SK-N-SH treated with all-trans-retinoic acid at 6 μM for 48 hours (cell line): ENCODE data around the gene SYTL5.

Source experiments
- ARNTL ChIP-seq: fragments of 450-650 bp; formaldehyde crosslinking; IDR thresholded peaks from 2 replicates; pipeline ENCODE4 v1.5.0; 2020; ENCODE audit warnings: low read depth, mild to moderate bottlenecking, moderate library complexity, borderline replicate concordance
- CREB5 ChIP-seq: fragments of 250-450 bp; sonication (Bioruptor Pico); IDR thresholded peaks from 2 replicates; pipeline ENCODE4 v1.5.1; 2020; ENCODE audit warnings: low read depth, mild to moderate bottlenecking, moderate library complexity
- CSDC2 ChIP-seq: fragments of 250-450 bp; sonication (Bioruptor Pico); IDR thresholded peaks from 2 replicates; pipeline ENCODE4 v1.5.0; 2020; ENCODE audit warnings: mild to moderate bottlenecking, moderate library complexity
- ISL1 ChIP-seq: fragments of 250-450 bp; sonication (Bioruptor Pico); IDR thresholded peaks from 2 replicates; pipeline ENCODE4 v2.1.2; 2022; ENCODE audit warnings: mild to moderate bottlenecking, moderate library complexity
- OSR1 ChIP-seq: fragments of 250-450 bp; sonication (Bioruptor Pico); IDR thresholded peaks from 2 replicates; pipeline ENCODE4 v1.8.0; 2022; ENCODE audit warnings: moderate library complexity, mild to moderate bottlenecking, inconsistent platforms
- RARB ChIP-seq: fragments of 250-450 bp; sonication (Bioruptor Pico); IDR thresholded peaks from 2 replicates; pipeline ENCODE4 v1.8.0; 2021; ENCODE audit warnings: mild to moderate bottlenecking, moderate library complexity
- TCF4 ChIP-seq: fragments of 250-450 bp; sonication (Bioruptor Pico); IDR thresholded peaks from 2 replicates; pipeline ENCODE4 v1.8.0; 2021; ENCODE audit warnings: mild to moderate bottlenecking, moderate library complexity, borderline replicate concordance
- TOX ChIP-seq: fragments of 250-450 bp; sonication (Bioruptor Pico); IDR thresholded peaks from 2 replicates; pipeline ENCODE4 v1.8.0; 2021; ENCODE audit warnings: mild to moderate bottlenecking, moderate library complexity, borderline replicate concordance
- ZC3H10 ChIP-seq: fragments of 250-450 bp; sonication (Bioruptor Pico); IDR thresholded peaks from 2 replicates; pipeline ENCODE4 v1.5.1; 2021; ENCODE audit warnings: mild to moderate bottlenecking, moderate library complexity
- ZFP30 ChIP-seq: fragments of 450-650 bp; formaldehyde crosslinking; IDR thresholded peaks from 2 replicates; pipeline ENCODE4 v1.5.0; 2022; ENCODE audit warnings: mild to moderate bottlenecking, moderate library complexity
- ZNF565 ChIP-seq: fragments of 450-650 bp; formaldehyde crosslinking; conservative IDR thresholded peaks from 2 replicates; pipeline ENCODE4 v1.5.0; 2020; ENCODE audit warnings: low read depth, mild to moderate bottlenecking, moderate library complexity
- ZNF70 ChIP-seq: fragments of 450-650 bp; formaldehyde crosslinking; IDR thresholded peaks from 2 replicates; pipeline ENCODE4 v1.5.0; 2020; ENCODE audit warnings: mild to moderate bottlenecking, moderate library complexity
- TF ChIP-seq, protein P1 (sequence below): fragments of 250-450 bp; sonication (Bioruptor Pico); IDR thresholded peaks from 2 replicates; pipeline ENCODE4 v1.5.1; 2021; ENCODE audit warnings: mild to moderate bottlenecking, moderate library complexity
- TF ChIP-seq, protein P2 (sequence below): fragments of 250-450 bp; sonication (Bioruptor Pico); IDR thresholded peaks from 2 replicates; pipeline ENCODE4 v1.8.0; 2020; ENCODE audit warnings: mild to moderate bottlenecking, moderate library complexity, borderline replicate concordance

GRCh38 chrX:38163193-38163592 lies 156.8 kb downstream of the SYTL5 start:
- no peak for TF ChIP-seq CSDC2 (CRISPR knock-in tag)
- TF ChIP-seq, protein P1, sequence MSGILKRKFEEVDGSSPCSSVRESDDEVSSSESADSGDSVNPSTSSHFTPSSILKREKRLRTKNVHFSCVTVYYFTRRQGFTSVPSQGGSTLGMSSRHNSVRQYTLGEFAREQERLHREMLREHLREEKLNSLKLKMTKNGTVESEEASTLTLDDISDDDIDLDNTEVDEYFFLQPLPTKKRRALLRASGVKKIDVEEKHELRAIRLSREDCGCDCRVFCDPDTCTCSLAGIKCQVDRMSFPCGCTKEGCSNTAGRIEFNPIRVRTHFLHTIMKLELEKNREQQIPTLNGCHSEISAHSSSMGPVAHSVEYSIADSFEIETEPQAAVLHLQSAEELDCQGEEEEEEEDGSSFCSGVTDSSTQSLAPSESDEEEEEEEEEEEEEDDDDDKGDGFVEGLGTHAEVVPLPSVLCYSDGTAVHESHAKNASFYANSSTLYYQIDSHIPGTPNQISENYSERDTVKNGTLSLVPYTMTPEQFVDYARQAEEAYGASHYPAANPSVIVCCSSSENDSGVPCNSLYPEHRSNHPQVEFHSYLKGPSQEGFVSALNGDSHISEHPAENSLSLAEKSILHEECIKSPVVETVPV = no peak
- TF ChIP-seq ARNTL = no peak
- TF ChIP-seq ZNF70 (CRISPR knock-in tag) = no peak
- TF ChIP-seq ISL1 (CRISPR knock-in tag) = no peak
- no peak for TF ChIP-seq TCF4 (CRISPR knock-in tag)
- no peak for TF ChIP-seq TOX (CRISPR knock-in tag)
- TF ChIP-seq RARB (CRISPR knock-in tag) = no peak
- TF ChIP-seq, protein P2, sequence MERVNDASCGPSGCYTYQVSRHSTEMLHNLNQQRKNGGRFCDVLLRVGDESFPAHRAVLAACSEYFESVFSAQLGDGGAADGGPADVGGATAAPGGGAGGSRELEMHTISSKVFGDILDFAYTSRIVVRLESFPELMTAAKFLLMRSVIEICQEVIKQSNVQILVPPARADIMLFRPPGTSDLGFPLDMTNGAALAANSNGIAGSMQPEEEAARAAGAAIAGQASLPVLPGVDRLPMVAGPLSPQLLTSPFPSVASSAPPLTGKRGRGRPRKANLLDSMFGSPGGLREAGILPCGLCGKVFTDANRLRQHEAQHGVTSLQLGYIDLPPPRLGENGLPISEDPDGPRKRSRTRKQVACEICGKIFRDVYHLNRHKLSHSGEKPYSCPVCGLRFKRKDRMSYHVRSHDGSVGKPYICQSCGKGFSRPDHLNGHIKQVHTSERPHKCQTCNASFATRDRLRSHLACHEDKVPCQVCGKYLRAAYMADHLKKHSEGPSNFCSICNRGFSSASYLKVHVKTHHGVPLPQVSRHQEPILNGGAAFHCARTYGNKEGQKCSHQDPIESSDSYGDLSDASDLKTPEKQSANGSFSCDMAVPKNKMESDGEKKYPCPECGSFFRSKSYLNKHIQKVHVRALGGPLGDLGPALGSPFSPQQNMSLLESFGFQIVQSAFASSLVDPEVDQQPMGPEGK = no peak
- no peak for TF ChIP-seq ZFP30 (CRISPR knock-in tag)
- no peak for TF ChIP-seq ZC3H10 (CRISPR knock-in tag)
- TF ChIP-seq OSR1 (CRISPR knock-in tag) = no peak
- TF ChIP-seq ZNF565 (CRISPR knock-in tag) = no peak
- no peak for TF ChIP-seq CREB5
